HG03025 (cell line): Measurements from ENCODE around the gene MAP3K14.
"Not testable (repeated sequence)": the region's sequence is repeated elsewhere in the genome, so short reads cannot be mapped to it uniquely, and the experiment has no call there.

ENCODE experiments used
- ATAC-seq: cut with Tn5 transposase; IDR thresholded peaks from one replicate; pipeline ENCODE4 v1.9.1; 2021; ENCODE audit warnings: mild to moderate bottlenecking, moderate library complexity; ENCODE audit not compliant: unreplicated experiment, low FRiP score

Gene MAP3K14

DNA sequence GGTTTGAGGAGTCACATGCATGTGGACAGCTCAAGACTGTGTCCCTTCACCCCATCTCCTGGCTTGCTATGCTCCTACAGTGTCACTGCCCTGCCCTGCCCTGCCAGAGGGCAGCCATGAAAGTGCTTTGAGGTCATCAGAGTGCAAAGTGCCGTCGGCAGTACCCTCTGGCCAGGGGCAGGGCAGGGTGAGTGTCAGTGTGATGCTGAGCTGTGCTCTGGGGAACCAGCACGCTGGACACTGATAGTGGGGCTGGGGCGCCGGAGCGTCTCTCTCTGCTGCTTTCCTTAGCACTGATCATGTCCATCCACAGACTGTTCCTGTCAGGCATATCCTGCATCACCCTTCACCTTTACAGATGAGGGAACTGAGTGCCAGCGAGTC lies 53.4 kb downstream of the MAP3K14 start:
- ATAC-seq: no peak

DNA sequence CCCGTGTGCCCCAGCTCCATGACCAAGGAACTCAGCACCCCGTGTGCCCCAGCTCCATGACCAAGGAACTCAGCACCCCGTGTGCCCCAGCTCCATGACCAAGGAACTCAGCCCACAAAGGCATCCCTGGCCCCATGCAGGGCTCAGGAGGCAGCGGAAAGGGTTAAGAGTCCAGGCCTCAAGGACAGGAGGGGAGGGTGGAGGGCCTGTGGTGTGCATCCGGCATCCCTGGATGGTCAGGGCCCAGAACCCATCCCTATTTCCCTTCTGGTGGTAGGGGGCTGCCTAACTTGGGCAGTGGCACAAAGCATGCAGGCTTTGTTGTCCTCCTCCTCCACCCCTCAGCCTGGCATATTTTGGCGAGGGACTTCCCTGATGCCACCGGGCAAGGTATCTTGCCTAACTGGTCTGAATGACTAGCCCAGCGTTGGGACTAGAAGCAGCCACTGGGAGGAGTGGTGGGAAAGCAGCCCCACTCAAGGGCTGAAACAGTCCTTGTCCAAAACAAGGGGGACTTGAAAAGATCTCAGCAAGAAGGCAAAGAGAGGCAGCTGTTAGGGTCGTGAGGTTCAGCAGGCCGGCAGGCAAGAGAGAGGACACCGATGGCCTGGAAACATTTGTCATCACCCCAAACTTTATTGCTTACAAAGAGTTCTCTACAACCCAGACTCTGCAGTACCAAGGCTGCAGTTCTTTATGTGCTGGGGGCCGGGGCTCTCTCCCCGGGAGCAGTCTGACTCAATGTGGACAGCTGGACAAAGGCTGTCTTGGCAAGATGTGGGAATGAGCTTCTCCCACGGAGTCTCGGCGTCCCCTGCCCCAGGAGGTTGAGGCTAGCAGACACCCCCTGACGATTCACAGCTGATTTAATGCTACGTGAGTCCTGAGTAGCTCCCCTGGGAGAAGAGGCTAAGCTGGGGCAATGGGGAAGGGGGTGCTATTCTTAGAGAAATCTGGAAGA lies 54.0 kb downstream of the MAP3K14 start:
- no peak for ATAC-seq

DNA sequence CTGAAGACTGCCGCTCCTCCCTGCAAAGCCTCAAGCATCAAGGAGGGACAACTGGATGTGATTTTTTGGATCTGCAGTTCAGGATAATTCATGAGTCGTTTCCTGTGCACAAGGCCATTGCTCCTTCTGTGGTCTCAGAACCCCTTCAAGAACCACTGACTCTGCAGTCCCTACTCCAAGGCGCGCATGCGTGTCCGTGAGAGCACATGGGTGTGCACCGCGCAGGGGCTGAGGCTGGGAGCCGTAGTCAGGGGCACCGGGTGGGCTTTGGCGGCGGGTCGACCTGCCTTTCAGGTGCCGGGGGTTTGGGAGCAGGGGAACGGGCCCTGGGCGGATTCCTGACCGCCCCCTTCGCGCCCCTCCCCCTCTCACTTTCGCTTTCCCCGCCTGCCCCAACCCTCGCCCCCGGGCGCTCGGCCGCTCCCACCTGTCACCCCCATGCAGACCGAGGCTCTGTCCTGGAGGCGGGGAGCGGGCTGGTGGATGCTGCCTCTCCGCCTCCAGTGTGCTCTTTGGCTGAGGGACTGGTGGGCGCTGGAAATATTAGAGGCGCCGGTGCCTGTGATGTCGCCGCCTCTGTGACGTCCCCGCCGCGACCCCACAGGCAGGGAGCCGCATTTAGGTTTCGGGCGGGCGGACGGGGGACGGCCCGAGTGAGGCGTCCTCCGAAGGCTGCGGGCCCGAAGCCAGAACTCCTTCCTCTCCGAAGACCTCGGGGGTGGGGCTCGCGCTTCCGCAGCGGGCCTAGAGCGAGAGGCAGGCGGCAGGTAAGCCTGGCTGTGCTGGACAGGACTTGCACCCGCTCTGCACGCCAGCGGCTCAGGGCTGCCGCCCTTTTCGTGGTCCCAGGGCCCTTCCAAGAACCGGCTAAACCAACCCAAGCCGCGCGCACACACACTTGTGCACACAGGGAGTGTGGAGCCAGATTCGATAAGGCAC lies 55.0 kb downstream of the MAP3K14 start, which contains the start of gene SPATA32:
SPATA32 (minus strand) TSS at position 518 of the 939 bp plus-strand sequence; CDS start at position 440, 78 bp downstream.
- no peak for ATAC-seq

DNA sequence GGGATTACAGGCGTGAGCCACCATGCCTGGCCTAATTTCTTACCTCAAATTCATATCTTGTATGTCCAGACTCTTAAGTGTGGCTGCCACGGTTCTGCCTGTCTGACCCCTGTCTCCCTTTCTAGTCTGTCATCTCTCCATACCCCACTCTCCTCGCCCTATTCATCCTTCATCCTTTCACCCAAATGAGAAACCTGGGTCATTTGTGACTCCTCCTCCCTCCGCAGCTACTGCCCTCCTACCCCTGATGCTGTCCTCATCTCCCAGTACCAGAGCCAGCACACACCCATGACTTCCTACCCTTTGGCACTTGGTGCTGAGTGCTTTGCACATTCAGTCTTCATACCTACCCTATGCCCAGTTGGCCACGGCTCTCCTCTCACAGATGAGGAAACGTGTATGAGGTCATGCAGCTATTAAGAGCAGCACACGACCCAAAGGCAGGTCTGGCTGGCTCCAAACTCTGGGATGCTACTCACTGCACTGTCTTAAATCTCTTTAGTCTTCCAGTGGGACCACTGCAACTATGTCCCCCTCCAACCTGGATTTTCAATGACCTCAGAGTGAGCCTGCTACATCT lies 56.5 kb downstream of the MAP3K14 start:
- ATAC-seq: no peak

DNA sequence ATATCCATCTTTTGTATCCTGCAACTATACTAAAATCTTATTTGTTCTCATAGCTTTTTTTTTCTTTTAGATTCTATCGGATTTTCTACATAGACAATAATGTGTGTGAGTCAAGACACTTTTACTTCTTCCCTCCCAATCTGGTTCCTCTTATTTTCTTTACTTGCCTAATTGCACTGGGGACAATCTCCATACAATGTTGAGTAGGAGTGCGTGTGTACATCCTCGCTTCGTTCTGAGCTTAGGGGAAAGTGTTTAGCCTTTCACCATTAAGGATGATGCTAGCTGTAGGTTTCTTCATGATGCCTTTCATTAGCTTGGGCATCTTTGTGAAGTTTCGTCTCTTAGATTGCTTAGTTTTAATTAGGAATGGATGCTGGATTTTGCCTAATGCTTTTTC lies 57.8 kb downstream of the MAP3K14 start:
- ATAC-seq: no peak

DNA sequence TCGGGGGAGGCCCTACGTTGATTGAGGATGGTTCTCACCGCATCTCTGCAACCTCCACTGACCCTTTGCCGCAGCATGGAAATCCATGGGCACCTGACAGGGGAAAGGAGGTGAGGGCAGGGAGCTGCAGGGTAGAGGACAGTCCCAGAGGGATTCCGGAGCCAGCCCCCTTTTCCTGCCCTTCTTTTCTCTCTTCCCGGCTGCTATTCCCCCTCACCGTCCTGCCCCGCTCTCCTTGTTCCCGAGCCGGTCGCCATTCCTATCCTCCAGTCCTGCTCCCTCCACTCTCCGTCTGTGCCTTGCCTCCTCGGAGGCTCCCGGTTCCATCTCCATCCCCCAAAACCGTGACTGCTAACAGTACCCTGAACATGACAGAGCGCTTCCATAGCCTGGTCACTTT lies 59.7 kb downstream of the MAP3K14 start:
- ATAC-seq: no peak

DNA sequence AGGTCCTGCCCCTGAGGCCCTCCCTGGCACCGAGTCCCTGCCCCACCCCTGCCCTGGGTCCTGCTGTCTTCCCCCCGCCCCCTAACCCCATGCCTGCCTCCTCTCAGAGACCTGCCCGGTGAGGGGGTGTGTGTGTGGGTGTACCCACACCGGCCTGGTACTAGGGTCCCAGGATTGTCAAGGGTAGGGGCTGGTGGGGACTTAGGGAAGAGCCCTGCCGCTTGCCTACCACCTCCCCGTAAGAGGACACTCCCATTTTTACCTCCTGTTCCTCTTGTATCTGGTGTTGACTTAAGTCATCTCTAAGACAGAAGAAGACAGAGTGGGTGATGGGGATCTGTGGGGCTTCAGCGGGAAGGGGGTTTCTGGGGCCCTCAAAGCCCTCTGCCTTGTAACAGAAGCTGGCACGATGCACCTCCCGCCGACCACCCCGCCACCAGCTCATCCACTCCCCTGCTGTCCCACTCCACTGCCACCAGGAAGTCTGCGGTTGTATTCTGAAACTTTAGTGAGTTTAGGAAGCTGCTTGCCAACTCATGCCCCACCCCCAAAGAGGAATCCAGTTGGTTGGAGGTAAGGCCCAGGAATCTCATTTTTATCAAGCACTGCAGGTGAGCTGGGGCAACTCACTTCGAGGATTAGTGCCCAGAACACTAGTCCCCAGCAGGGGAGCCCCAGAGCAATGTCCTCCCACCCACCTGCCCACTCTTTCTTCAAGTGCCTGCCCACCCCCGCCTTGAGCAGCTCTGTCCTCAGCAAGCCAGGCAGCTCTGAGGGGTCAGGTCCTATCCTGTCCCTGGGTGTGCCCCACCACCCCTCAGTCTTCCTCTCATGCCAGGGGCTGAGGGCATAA lies 60.5 kb downstream of the MAP3K14 start:
- no peak for ATAC-seq

DNA sequence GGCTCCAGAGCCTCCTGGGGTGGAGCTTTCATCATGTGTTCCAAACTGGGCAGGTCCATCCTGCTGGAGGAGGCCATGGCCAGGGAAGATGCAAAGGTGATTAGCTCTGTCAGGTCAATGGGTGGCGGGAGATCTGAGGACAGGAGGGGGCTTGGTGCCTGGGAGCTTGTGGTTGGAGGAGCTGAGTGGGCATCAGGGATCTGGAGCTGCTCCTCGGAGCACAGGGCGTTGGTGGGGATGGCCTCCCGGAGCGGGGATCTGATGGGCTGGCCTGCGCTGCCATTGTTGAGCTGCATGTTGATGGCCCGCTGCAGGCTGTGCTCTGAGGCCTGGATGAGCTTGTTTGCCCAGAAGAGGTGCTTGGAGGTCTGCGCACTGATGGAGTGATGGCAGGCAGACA lies 61.5 kb downstream of the MAP3K14 start:
- ATAC-seq: no peak

DNA sequence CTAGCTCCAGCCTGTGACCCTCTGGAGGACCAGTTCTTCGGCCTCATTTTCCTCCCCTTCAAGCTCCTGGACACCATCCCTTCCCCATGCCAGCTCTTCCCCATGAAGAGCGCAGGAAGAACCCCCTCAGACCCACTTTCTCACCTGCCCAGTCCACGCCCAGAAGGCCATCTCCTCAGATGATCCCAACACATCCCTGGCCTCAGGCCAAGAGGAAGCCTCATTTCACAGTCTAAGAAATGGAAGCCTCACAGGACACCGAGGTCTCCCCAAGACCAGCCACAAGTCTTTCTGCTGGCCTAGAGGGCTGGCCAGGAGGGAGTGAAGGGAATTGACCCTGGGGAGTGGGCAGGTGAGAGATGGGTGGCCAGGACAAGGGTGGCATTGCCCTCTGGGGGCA lies 62.9 kb downstream of the MAP3K14 start:
- ATAC-seq: no peak

DNA sequence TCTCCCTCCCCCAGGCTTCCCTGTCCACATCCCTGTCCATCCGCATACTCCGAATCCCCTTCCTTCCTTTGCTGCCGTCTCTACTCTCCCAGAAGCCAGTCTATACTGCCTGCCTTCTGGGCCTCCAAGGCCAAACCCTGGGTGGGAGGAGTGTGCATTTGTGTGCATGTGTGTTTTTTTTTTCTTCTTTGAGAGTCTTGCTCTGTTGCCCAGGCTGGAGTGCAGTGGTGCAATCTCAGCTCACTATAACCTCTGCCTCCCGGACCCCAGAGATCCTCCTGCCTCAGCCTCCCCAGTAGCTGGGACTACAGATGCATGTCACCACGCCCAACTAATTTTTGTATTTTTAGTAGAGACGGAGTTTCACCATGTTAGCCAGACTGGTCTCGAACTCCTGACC lies 63.6 kb downstream of the MAP3K14 start:
- not testable (repeated sequence) for ATAC-seq

DNA sequence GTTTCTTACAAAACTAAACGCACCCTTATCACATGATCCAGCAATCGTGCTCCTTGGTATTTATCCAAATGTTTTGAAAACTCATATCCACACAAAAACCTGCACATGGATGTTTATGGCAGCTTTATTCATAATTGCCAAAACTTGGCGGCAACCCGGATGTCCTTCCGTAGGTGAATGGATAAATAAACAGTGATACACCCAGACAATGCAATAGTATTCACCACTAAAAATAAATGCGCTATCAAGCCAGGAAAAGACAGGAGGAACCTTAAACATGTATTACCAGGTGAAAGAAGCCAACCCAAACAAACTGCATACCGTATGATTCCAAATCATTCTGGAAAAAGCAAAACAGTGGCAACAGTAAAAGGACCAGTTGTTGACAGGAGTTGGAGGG lies 64.9 kb downstream of the MAP3K14 start:
- ATAC-seq: no peak

DNA sequence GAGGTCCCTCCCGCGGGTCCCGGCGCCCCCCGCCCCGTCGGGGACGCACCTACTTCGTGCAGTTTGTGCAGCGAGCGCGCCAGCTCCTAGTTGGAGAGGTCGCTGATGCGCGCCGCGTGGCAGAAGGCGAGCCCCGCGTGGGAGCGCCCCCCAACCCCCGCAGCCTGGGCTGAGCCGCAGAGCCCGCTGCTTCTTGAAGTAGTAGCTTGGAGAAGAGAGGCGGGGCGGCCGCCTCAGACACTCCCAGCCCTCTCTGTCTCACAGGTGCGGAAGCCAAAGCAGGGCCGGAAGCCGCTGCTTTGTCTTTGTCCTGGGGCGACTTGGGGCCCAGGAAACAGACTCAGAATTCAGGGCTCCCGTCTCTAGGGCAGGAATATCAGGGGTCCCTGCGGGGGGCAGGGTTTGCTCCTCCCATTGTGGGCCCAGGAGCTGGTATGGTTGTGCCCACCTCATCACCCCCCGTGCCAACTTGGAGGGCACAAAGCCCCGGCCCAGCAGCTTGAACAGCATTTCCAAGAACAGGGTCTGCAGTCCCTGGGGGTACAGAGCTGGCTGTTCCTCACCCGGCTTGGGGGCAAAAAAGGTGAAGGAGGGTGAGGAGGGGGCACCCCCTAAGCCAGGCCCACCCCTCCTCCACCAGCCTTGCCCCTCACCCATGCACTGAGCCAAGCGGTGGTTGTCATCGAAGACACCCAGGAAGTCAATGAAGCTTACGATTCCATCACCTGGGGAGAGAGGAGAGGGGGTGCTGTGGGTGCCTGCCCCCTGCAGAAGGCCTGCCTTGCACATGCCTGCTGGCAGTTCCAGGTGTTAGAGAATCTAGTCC lies 68.5 kb downstream of the MAP3K14 start:
- ATAC-seq: peak; percentile 45

DNA sequence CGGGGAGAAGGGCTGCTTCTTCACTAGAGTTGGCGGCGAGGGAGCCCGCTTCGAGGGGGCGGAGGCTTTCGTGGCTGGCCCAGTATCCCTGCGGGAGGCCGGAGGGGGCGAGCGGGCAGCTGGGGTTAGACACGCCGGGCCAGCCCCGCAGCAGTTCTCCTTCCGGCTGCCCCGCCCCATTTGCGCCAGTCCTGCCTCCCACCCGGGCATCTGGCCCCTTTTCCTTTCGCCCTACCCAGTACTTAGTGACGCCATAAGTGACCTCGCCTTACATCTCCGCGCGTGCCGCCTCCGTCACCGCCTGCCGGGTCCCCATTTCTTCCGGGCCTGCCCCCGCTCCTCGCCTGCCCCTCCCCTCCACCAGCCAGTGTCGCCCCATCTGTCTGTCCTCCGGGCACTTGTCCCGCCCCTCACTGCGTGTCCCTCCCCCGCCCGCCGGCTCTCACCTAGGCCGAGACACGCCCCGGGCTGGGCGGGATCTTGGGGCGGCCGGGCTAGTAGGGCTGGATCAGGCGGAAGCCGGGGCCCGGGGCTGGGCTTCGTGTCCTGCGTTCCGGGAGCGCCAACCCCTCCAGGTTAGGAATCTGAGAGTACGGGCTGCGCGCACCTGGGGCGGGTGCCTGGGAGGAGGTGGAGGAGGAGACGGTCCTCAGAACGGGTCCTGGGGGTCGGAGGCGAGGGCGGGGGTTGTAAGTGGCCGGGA lies 69.2 kb downstream of the MAP3K14 start:
- ATAC-seq: peak; percentile 53

DNA sequence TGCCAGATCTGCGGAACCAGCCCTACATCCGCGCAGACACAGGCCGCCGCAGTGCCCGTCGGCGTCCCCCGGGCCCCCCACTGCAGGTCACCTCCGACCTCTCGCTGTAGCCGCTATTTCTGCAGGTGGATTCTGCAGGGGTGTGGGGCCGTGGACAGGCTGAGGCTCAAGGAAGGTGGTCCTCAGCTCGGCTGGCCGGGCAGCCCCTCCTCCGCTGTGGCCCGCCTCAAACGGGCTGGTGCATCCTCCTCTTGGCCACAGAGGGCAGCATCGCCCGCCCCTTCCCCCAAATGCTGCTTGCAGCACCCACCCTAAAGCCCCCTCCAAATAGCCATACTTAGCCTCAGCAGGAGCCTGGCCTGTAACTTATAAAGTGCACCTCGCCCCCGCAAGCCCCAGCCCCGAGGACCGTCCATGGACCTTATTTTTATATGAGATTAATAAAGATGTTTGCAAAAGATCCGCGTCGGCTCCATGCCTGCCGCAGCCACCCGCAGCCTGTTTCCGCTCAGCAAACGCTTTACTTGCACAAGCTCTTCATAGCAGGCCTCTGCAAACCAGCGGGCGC lies 69.9 kb downstream of the MAP3K14 start:
- ATAC-seq: no peak

DNA sequence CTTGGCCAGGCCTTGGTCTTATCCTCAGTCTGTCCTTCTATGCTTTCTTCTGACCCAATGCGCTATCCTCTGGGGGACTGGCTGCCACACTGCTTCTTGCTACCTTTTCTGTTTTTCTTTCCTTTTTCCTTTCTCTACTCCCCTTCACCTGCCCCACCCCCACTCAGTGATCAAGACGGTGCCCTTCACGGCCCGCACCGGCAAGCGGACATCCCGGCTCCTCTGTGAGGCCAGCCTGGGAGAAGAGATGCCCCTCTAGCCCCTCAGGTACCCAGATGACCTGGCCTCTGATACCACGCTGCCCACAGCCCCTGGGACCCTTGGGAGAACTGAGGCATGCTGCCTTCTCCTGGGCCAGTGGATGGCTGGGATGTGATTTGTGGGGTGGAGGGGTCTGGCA lies 70.5 kb downstream of the MAP3K14 start:
- no peak for ATAC-seq

DNA sequence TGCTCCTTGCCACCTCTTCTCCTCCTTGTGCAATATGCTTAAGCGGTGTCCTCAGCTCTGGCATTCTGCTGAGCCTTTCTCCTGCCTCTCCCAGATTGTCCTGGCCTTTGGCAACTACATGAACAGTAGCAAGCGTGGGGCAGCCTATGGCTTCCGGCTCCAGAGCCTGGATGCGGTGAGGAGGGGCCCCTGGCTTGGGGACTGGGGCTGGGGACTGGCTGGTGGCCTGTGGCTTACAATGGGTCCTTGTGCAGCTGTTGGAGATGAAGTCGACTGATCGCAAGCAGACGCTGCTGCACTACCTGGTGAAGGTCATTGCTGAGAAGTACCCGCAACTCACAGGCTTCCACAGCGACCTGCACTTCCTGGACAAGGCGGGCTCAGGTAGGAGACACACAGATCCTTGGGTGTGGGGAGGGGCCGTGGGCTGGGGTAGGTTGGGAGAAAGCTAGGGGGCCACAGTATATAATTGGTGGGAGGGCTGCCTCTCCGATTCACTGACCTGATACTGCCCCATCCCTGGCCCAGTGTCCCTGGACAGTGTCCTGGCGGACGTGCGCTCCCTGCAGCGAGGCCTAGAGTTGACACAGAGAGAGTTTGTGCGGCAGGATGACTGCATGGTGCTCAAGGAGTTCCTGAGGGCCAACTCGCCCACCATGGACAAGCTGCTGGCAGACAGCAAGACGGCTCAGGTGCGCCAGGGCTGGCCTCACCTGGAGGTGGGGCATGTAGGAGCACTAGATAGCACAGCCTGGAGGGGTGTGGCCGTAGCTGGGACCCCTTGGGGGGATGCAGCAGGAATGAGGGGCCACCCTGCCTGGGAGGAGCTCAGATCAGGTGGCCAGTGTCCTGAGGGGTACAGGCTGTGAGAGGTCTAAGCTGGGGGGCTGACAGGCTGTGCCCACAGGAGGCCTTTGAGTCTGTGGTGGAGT lies 71.8 kb downstream of the MAP3K14 start:
- ATAC-seq: no peak

DNA sequence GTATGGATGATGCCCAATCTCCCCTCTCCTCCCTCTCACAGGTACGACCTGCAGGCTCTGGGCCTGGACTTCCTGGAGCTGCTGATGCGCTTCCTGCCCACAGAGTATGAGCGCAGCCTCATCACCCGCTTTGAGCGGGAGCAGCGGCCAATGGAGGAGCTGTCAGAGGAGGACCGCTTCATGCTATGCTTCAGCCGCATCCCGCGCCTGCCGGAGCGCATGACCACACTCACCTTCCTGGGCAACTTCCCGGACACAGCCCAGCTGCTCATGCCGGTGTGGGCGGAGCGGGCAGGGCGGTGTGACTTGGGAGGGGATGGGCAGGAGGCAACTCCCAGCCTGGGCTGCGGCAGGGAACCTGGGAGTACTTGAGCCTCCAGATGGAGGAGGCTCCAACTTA lies 73.1 kb downstream of the MAP3K14 start:
- no peak for ATAC-seq
